Measurements from ENCODE around the gene IRAK1BP1. TPM values are rescaled to one million over a fixed set of nuclear protein-coding genes. Genes with fewer than 3 reads are reported as not detected.
"Not testable (repeated sequence)": the region's sequence is repeated elsewhere in the genome, so short reads cannot be mapped to it uniquely, and the experiment has no call there.

Gene IRAK1BP1
- total RNA-seq, 5 donors from 2014 or later (not counting 1 experiment from before 2014, with no cell fraction given) = 2.1 to 5.5 (median 4.4) TPM

DNA sequence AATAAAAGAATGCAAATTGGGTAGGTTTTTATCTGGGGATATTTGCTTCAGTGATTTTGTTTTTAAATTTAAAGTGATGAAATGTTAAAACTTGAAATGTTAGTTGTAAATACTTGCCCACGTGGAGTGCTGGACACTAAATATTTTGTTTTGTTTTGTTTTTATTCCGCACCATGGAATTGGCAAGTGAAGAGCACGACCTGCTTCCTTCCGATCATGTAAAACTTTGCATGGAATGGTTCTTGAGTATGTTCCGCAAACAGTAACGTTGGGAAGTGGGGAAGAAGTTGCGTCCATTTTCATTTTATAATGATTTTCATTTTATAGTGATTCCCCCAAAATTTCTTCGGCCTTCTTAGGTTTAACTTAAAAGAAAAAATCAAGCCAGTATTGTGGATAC lies 765 bp downstream of the IRAK1BP1 start:
- H3K27me3 ChIP-seq (replicated peaks in 1 of 2; ENCODE audit: control insufficient read depth in 2 of 2, extremely low read depth in 1 of 2, insufficient read depth in 2 of 2, low read length in 1 of 2) = no peaks in the 10 kb centered on the region
- H3K27ac ChIP-seq (ENCODE audit: low read length) = peak overlapping the region; percentile 68
- no peak for DNase-seq
- peak overlapping the region; percentile 82 to 89 for H3K4me3 ChIP-seq (ENCODE audit: control insufficient read depth in 1 of 2, extremely low read depth in 1 of 2, low read length in 1 of 2)
- peak overlapping the region; percentile 92 to 99 (median 97) for H3K4me3 Mint-ChIP-seq
- H3K27me3 Mint-ChIP-seq = no peaks in the 10 kb centered on the region
- H3K9me3 ChIP-seq = no peaks in the 10 kb centered on the region
- H3K9me3 Mint-ChIP-seq = no peaks in the 10 kb centered on the region
- H3K36me3 Mint-ChIP-seq = peaks cover 17% of the 10 kb centered on the region
- ChIA-PET POLR2A (no interaction called here), CTCF (no interaction called here)
- H3K4me1 Mint-ChIP-seq = peaks cover 19 to 26% (median 25%) of the 10 kb centered on the region in 3 donors
- H3K27ac Mint-ChIP-seq = peak overlapping the region; percentile 93 to 96
- 75% methylated on average over 2 of the region's 8 CpGs for WGBS (ENCODE audit: insufficient coverage)
- H3K4me1 ChIP-seq (ENCODE audit: control insufficient read depth in 1 of 2, extremely low read depth in 1 of 2, insufficient read depth in 2 of 2, low read length in 2 of 2) = peaks cover 2 to 12% of the 10 kb centered on the region in 2 experiments
- H3K36me3 ChIP-seq (ENCODE audit: control insufficient read depth in 2 of 2, extremely low read depth in 1 of 2, insufficient read depth in 1 of 2, low read length in 1 of 2) = no peaks in the 10 kb centered on the region
- ATAC-seq (replicated peaks in 1 of 4) = no peak

DNA sequence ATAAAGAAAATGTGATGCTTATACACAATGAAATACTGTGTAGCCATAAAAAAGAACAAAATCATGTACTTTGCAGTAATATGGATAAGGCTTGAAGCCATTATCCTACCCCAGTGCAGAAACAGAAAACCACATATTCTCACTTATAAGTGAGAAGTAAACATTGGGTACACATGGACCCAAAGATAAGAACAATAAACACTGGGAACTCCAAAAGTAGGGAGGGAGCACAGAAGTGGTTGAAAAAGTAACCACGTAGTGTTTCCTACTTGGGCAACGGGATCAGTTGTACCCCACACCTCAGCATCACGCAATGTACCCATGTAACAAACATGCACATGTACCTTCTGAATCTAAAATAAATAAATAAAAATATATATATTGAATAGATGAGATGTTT lies 8.2 kb downstream of the IRAK1BP1 start:
- ATAC-seq (replicated peaks in 1 of 4) (no peak), DNase-seq (no peak)
- Mint-ChIP-seq H3K4me1 (no peaks in the 10 kb centered on the region), H3K9me3 (peaks cover 0 to 2% (median 0%) of the 10 kb centered on the region in 3 donors), H3K27ac (no peak overlapping the region), H3K27me3 (no peaks in the 10 kb centered on the region), H3K4me3 (no peak overlapping the region), H3K36me3 (peaks cover 58% of the 10 kb centered on the region)
- no CpG with 5 or more reads among the region's 3 CpGs for WGBS (ENCODE audit: insufficient coverage)
- ChIA-PET POLR2A (no interaction called here), CTCF (no interaction called here)
- H3K27me3 ChIP-seq (replicated peaks in 1 of 2; ENCODE audit: control insufficient read depth in 2 of 2, extremely low read depth in 1 of 2, insufficient read depth in 2 of 2, low read length in 1 of 2) = no peaks in the 10 kb centered on the region
- no peaks in the 10 kb centered on the region for H3K36me3 ChIP-seq (ENCODE audit: control insufficient read depth in 2 of 2, extremely low read depth in 1 of 2, insufficient read depth in 1 of 2, low read length in 1 of 2)
- H3K9me3 ChIP-seq = no peaks in the 10 kb centered on the region
- no peaks in the 10 kb centered on the region for H3K4me1 ChIP-seq (ENCODE audit: control insufficient read depth in 1 of 2, extremely low read depth in 1 of 2, insufficient read depth in 2 of 2, low read length in 2 of 2)
- no peak overlapping the region for H3K4me3 ChIP-seq (ENCODE audit: control insufficient read depth in 1 of 2, extremely low read depth in 1 of 2, low read length in 1 of 2)
- H3K27ac ChIP-seq (ENCODE audit: low read length) = no peak overlapping the region

DNA sequence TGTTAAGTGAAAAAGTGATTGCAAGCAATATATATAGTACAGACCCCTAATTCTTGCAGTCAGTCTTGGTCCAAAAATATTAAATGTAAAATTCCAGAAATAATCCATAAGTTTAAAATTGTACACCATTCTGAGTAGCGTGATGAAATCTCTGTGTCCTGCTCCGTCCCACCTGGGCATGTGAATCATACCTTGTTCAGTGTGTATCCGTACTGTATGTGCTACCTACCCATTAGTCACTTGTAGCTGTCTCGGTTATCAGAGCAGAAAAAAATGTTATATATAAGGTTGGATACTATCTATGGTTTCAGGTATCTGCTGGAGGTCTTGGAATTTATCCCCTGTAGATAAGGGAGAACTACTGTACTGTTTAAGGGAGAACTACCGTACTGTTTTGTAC lies 16.3 kb downstream of the IRAK1BP1 start:
- ATAC-seq (replicated peaks in 1 of 4) = no peak

DNA sequence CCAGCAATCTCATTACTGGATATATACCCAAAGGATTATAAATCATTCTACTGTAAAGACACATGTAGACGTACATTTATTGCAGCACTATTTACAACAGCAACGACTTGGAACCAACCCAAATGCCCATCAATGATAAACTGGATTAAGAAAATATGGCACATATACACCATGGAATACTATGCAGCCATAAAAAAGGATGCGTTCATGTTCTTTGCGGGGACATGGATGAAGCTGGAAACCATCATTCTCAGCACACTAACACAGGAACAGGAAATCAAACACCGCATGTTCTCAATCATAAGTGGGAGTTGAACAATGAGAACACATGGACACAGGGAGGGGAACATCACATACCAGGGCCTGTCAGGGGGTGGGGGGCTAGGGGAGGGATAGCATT lies 22.6 kb downstream of the IRAK1BP1 start:
- not testable (repeated sequence) for ATAC-seq (replicated peaks in 1 of 4)

More for the DNA sequence above, 16.3 kb downstream of the IRAK1BP1 start:
- no peak overlapping the region for H3K4me3 Mint-ChIP-seq
- no peaks in the 10 kb centered on the region for H3K4me1 Mint-ChIP-seq
- POLR2A ChIA-PET = no interaction called here
- Histone ChIP-seq H3K9me3 (no peaks in the 10 kb centered on the region), H3K27ac (ENCODE audit: low read length) (no peak overlapping the region), H3K27me3 (replicated peaks in 1 of 2; ENCODE audit: control insufficient read depth in 2 of 2, extremely low read depth in 1 of 2, insufficient read depth in 2 of 2, low read length in 1 of 2) (no peaks in the 10 kb centered on the region), H3K36me3 (ENCODE audit: control insufficient read depth in 2 of 2, extremely low read depth in 1 of 2, insufficient read depth in 1 of 2, low read length in 1 of 2) (no peaks in the 10 kb centered on the region), H3K4me1 (ENCODE audit: control insufficient read depth in 1 of 2, extremely low read depth in 1 of 2, insufficient read depth in 2 of 2, low read length in 2 of 2) (no peaks in the 10 kb centered on the region), H3K4me3 (ENCODE audit: control insufficient read depth in 1 of 2, extremely low read depth in 1 of 2, low read length in 1 of 2) (no peak overlapping the region)
- no peak overlapping the region for H3K27ac Mint-ChIP-seq
- peaks cover 38% of the 10 kb centered on the region for H3K36me3 Mint-ChIP-seq
- 100% methylated on average over 1 of the region's 5 CpGs for WGBS (ENCODE audit: insufficient coverage)
- CTCF ChIA-PET = no interaction called here
- DNase-seq = no peak
- no peaks in the 10 kb centered on the region for H3K27me3 Mint-ChIP-seq
- H3K9me3 Mint-ChIP-seq = peaks cover 0 to 2% (median 0%) of the 10 kb centered on the region in 3 donors

DNA sequence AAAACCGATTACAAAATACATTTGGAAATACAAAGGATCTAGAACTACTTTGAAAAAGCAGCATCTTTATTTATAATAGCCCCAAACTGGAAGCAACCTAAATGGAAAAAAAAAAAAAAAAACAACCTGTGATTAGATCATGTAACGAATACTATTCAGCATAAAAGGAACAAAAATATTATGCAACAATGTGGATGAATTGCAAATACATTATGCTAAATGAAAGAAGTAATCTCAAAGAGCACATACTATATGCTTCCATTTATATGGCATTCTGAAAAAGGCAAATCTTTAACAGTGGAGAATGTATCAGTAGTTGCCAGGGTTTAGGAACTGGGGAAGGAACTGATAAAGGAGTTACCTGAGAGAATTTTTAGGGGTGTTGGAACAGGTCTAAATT lies 28.9 kb downstream of the IRAK1BP1 start:
- Histone ChIP-seq H3K36me3 (ENCODE audit: control insufficient read depth in 2 of 2, extremely low read depth in 1 of 2, insufficient read depth in 1 of 2, low read length in 1 of 2) (peaks cover 0 to 2% of the 10 kb centered on the region in 2 donors), H3K4me1 (ENCODE audit: control insufficient read depth in 1 of 2, extremely low read depth in 1 of 2, insufficient read depth in 2 of 2, low read length in 2 of 2) (no peaks in the 10 kb centered on the region), H3K27me3 (replicated peaks in 1 of 2; ENCODE audit: control insufficient read depth in 2 of 2, extremely low read depth in 1 of 2, insufficient read depth in 2 of 2, low read length in 1 of 2) (no peaks in the 10 kb centered on the region), H3K9me3 (no peaks in the 10 kb centered on the region), H3K27ac (ENCODE audit: low read length) (no peak overlapping the region), H3K4me3 (ENCODE audit: control insufficient read depth in 1 of 2, extremely low read depth in 1 of 2, low read length in 1 of 2) (no peak overlapping the region)
- Mint-ChIP-seq H3K27ac (no peak overlapping the region), H3K36me3 (peaks cover 15% of the 10 kb centered on the region), H3K4me1 (no peaks in the 10 kb centered on the region), H3K9me3 (no peaks in the 10 kb centered on the region), H3K27me3 (no peaks in the 10 kb centered on the region), H3K4me3 (no peak overlapping the region)
- WGBS (ENCODE audit: insufficient coverage) = no CpG with 5 or more reads among the region's 2 CpGs
- ATAC-seq (replicated peaks in 1 of 4) (no peak), DNase-seq (no peak)
- CTCF ChIA-PET = no interaction called here
- POLR2A ChIA-PET = no interaction called here

More for the DNA sequence above, 22.6 kb downstream of the IRAK1BP1 start:
- H3K36me3 Mint-ChIP-seq = peaks cover 44% of the 10 kb centered on the region
- H3K27ac ChIP-seq (ENCODE audit: low read length); H3K27ac Mint-ChIP-seq; H3K4me3 Mint-ChIP-seq; H3K27me3 Mint-ChIP-seq; H3K4me1 ChIP-seq (ENCODE audit: control insufficient read depth in 1 of 2, extremely low read depth in 1 of 2, insufficient read depth in 2 of 2, low read length in 2 of 2); H3K4me3 ChIP-seq (ENCODE audit: control insufficient read depth in 1 of 2, extremely low read depth in 1 of 2, low read length in 1 of 2); H3K27me3 ChIP-seq (replicated peaks in 1 of 2; ENCODE audit: control insufficient read depth in 2 of 2, extremely low read depth in 1 of 2, insufficient read depth in 2 of 2, low read length in 1 of 2); CTCF ChIA-PET; H3K9me3 Mint-ChIP-seq; H3K9me3 ChIP-seq; DNase-seq; H3K4me1 Mint-ChIP-seq; H3K36me3 ChIP-seq (ENCODE audit: control insufficient read depth in 2 of 2, extremely low read depth in 1 of 2, insufficient read depth in 1 of 2, low read length in 1 of 2): not testable (repeated sequence)
- whole genome bisulfite sequencing (ENCODE audit: insufficient coverage) = 100% methylated on average over 1 of the region's 5 CpGs
- POLR2A ChIA-PET = interaction anchor here in 1 of 2 donors (0.6 kb wide), 1 partner anchor 1055 kb away, joined by 4 read pairs; no protein-coding TSS in a partner anchor

DNA sequence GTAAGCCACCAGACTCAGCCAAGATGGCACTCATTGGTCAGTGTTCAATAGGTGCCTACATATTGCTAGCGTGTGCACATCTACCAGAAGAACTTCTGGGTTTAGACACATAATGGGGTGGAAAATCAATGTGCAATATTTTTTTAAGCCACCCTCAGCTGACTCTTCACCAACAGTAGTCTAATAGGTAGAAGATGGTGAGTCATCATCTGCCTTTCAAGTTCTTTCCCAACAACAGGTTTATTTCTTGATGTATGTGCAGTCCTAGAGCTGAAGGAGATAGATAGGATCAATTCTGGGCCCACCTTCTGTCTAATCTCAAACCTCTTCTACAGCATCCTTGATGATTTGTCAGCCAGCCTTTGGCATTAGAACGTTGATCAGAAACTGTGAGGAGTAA lies 41.3 kb downstream of the IRAK1BP1 start:
- Mint-ChIP-seq H3K4me1 (peaks cover 14 to 21% (median 18%) of the 10 kb centered on the region in 3 donors), H3K36me3 (peaks cover 33% of the 10 kb centered on the region), H3K9me3 (no peaks in the 10 kb centered on the region), H3K27ac (no peak overlapping the region), H3K27me3 (peaks cover 32 to 35% of the 10 kb centered on the region in 2 donors), H3K4me3 (no peak overlapping the region)
- Histone ChIP-seq H3K27ac (ENCODE audit: low read length) (no peak overlapping the region), H3K4me3 (ENCODE audit: control insufficient read depth in 1 of 2, extremely low read depth in 1 of 2, low read length in 1 of 2) (no peak overlapping the region), H3K27me3 (replicated peaks in 1 of 2; ENCODE audit: control insufficient read depth in 2 of 2, extremely low read depth in 1 of 2, insufficient read depth in 2 of 2, low read length in 1 of 2) (peaks cover 3 to 15% of the 10 kb centered on the region in 2 experiments), H3K36me3 (ENCODE audit: control insufficient read depth in 2 of 2, extremely low read depth in 1 of 2, insufficient read depth in 1 of 2, low read length in 1 of 2) (no peaks in the 10 kb centered on the region), H3K4me1 (ENCODE audit: control insufficient read depth in 1 of 2, extremely low read depth in 1 of 2, insufficient read depth in 2 of 2, low read length in 2 of 2) (peaks cover 0 to 7% of the 10 kb centered on the region in 2 experiments), H3K9me3 (no peaks in the 10 kb centered on the region)
- DNase-seq (no peak), ATAC-seq (replicated peaks in 1 of 4) (no peak)
- POLR2A ChIA-PET = no interaction called here
- no CpG with 5 or more reads among the region's 2 CpGs for WGBS (ENCODE audit: insufficient coverage)
- CTCF ChIA-PET = no interaction called here

DNA sequence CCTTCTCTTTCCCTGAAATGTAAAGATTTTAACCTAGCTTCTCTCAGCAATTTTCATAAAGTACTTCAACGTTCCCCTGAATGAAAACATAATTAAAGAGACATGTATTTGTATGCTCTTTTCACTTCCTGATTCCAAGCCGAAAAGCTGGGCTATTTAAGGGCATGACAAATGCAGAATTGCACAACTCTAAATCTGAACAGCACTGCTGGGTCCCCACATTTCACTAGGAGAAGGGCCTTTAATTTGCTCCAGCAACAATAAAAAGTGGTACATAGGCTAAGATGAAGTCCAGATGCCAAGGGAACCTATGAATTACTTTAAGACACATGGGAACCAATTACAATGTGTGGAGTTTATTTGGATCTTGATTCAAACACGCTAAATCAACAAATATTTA lies 42.0 kb downstream of the IRAK1BP1 start:
- Mint-ChIP-seq H3K27ac (no peak overlapping the region), H3K36me3 (peaks cover 26% of the 10 kb centered on the region), H3K9me3 (no peaks in the 10 kb centered on the region), H3K4me1 (peaks cover 14 to 21% (median 18%) of the 10 kb centered on the region in 3 donors), H3K27me3 (peaks cover 32 to 36% of the 10 kb centered on the region in 2 donors), H3K4me3 (peak overlapping the region in 1 of 3 donors; percentile 55)
- no CpG with 5 or more reads among the region's 3 CpGs for WGBS (ENCODE audit: insufficient coverage)
- DNase-seq (no peak), ATAC-seq (replicated peaks in 1 of 4) (no peak)
- ChIA-PET CTCF (no interaction called here), POLR2A (no interaction called here)
- peaks cover 0 to 7% of the 10 kb centered on the region in 2 experiments for H3K4me1 ChIP-seq (ENCODE audit: control insufficient read depth in 1 of 2, extremely low read depth in 1 of 2, insufficient read depth in 2 of 2, low read length in 2 of 2)
- H3K27me3 ChIP-seq (replicated peaks in 1 of 2; ENCODE audit: control insufficient read depth in 2 of 2, extremely low read depth in 1 of 2, insufficient read depth in 2 of 2, low read length in 1 of 2) = peaks cover 3 to 15% of the 10 kb centered on the region in 2 experiments
- no peaks in the 10 kb centered on the region for H3K9me3 ChIP-seq
- H3K27ac ChIP-seq (ENCODE audit: low read length) = no peak overlapping the region
- no peaks in the 10 kb centered on the region for H3K36me3 ChIP-seq (ENCODE audit: control insufficient read depth in 2 of 2, extremely low read depth in 1 of 2, insufficient read depth in 1 of 2, low read length in 1 of 2)
- no peak overlapping the region for H3K4me3 ChIP-seq (ENCODE audit: control insufficient read depth in 1 of 2, extremely low read depth in 1 of 2, low read length in 1 of 2)

Data from T-cell (primary cell).